Cardiac muscle cell (in vitro differentiated cells and primary cell): ENCODE data around the gene PPFIA2. TPM values are rescaled to one million over a fixed set of nuclear protein-coding genes. Genes with fewer than 3 reads are reported as not detected.

ENCODE experiments used
- DNase-seq, 2 donors: peaks; one replicate each; pipeline versions ENCODE4 v3.0.0 to v3.0.0-alpha.2; 2010 to 2017; ENCODE audit warnings: low read depth in 1 of 2, low spot score in 1 of 2
- H3K27ac ChIP-seq: fragments of 200-600 bp; sonication (generic); 2 replicates; pipeline ENCODE4 v1.5.1; 2016
- H3K27me3 ChIP-seq: fragments of 200-600 bp; sonication (generic); 2 replicates; pipeline ENCODE4 v1.6.0; 2016; ENCODE audit warnings: control low read depth
- H3K36me3 ChIP-seq: fragments of 200-600 bp; sonication (generic); 2 replicates; pipeline ENCODE4 v1.5.1; 2016; ENCODE audit warnings: control low read depth
- H3K4me1 ChIP-seq: fragments of 200-600 bp; sonication (generic); 2 replicates; pipeline ENCODE4 v1.8.1; 2017; ENCODE audit warnings: low read depth, mild to moderate bottlenecking, mixed run types
- H3K4me3 ChIP-seq: fragments of 200-600 bp; sonication (generic); 2 replicates; pipeline ENCODE4 v1.5.1; 2016; ENCODE audit warnings: mild to moderate bottlenecking
- H3K9me3 ChIP-seq: fragments of 200-600 bp; sonication (generic); 2 replicates; pipeline ENCODE4 v1.5.1; 2017; ENCODE audit warnings: low read depth, mild to moderate bottlenecking, control low read depth
- CTCF ChIP-seq: IDR thresholded peaks from 2 replicates; pipeline ENCODE4 v1.5.1; 2012; ENCODE audit warnings: low read depth, mild to moderate bottlenecking, low read length
- polyA plus RNA-seq: library from polyadenylated mRNA; unstranded; fragments of >200 nt; fragmentation: Nextera tagmentation; extraction: Ambion mirVana; gene quantifications from 2 replicates; pipeline ENCODE4 v1.2.1, GENCODE V29; 2016
- total RNA-seq: library from RNA; depleted of rRNA; stranded (reverse); fragments of >200 nt; gene quantifications from 2 replicates; pipeline ENCODE4 v1.2.3, GENCODE V29; 2016

PPFIA2 gene
- total and polyA plus RNA-seq, 2 experiments from 2014 or later = 17.1 to 53.5 TPM

DNA sequence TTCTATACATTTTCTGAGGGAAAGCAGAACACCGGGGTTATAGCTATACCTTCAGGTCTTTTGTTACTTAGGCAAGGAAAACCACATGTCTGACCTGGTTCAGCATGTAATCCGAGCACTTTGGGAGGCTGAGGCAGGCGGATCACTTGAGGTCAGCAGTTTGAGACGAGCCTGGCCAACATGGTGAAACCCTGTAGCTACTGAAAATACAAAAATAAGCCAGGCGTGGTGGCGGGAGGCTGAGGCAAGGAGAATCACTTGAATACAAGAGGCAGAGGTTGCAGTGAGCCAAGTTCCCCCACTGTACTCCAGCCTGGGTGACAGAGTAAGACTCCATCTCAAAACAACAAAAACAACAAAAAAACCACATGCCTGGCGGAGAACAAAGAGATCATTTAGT lies 503.7 kb downstream of the PPFIA2 start:
- TF ChIP-seq CTCF = no peak
- DNase-seq = no peak
- Histone ChIP-seq H3K9me3 (no peaks in the 10 kb centered on the region), H3K36me3 (no peaks in the 10 kb centered on the region), H3K27ac (no peak overlapping the region), H3K4me3 (no peak overlapping the region), H3K4me1 (no peaks in the 10 kb centered on the region), H3K27me3 (no peaks in the 10 kb centered on the region)

- no peaks in the 10 kb centered on the region for H3K9me3 ChIP-seq
- H3K27ac ChIP-seq = no peak overlapping the region
- H3K4me1 ChIP-seq = no peaks in the 10 kb centered on the region
- H3K27me3 ChIP-seq = no peaks in the 10 kb centered on the region
- TF ChIP-seq CTCF = no peak
- no peak for DNase-seq
- no peak overlapping the region for H3K4me3 ChIP-seq
- H3K36me3 ChIP-seq = no peaks in the 10 kb centered on the region
Observed at GRCh38 chr12:81253360-81253759, 505.8 kb downstream of the PPFIA2 start.

DNA sequence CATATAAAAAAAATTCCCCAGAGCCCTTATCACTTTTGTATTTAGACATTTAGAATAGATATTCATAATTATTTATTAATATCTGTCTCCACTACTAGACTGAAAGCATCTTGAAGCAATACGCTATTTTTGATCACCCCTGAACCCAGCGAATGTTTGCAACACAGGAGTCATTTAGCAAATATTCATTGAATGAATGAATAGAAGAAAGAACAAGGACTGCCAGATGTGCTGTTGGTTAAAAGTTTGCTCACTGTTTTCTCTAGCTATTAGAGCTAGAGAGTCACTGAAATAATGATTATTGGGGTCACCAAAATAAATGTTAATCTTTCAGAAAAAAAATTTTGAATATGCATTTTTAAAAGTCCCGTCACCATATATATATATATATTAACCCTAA lies 506.9 kb downstream of the PPFIA2 start:
- DNase-seq = no peak
- no peaks in the 10 kb centered on the region for H3K9me3 ChIP-seq
- TF ChIP-seq CTCF = no peak
- H3K36me3 ChIP-seq = no peaks in the 10 kb centered on the region
- H3K4me1 ChIP-seq = no peaks in the 10 kb centered on the region
- H3K27ac ChIP-seq = no peak overlapping the region
- no peaks in the 10 kb centered on the region for H3K27me3 ChIP-seq
- no peak overlapping the region for H3K4me3 ChIP-seq

DNA sequence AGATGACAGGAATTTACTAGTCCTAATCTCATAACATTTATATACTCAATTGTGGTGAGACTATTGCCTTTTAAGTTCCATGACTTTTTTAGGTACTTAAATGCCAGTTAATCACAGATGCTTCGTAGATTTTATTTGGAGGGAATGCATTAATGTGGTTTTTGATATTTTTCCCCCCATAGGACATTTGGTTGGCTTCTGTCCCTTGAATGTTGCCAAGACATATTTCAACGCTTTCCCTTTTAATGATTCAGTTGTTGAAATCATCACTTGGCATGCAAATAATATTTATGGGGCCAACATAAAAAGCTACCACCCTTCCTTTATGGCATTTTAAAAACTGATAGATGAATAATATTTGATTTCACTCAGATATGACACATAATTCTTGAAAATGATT lies 509.2 kb downstream of the PPFIA2 start:
- Histone ChIP-seq H3K4me1 (peaks cover 5% of the 10 kb centered on the region), H3K9me3 (no peaks in the 10 kb centered on the region), H3K27me3 (no peaks in the 10 kb centered on the region), H3K27ac (no peak overlapping the region), H3K36me3 (no peaks in the 10 kb centered on the region), H3K4me3 (no peak overlapping the region)
- no peak for TF ChIP-seq CTCF
- DNase-seq = no peak

DNA sequence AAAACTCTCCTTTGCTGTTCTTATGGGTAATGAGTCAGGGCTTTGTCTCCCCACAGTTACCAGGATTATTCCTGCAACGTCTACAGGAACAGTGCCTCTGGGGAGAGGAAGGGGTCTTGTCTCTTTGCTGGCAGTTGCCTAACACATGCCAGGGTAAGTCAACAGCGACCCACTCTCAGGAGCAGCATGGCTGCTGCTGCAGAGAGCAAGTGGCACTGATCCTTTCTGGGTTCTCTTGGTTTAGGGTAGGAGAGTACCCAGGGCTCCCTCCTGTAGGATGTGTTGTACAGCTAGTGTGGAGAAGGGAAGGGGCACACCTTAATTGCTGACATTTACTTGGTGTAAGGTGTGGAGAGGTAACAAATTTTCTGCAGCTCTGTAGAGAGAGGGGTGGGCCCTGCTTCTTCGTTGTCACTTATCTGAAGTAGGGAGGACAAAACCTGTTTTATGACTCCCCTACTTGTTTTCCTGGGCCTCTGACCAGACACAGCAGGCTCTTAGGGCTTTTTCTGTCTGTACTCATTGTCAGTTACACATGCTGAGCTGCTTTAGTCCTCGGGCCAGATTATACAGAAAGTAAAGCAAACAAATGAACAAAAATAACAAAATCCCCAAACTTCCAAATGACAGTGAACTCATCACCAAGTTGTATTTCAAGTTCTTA lies 513.1 kb downstream of the PPFIA2 start:
- peak in 1 of 2 donors; percentile 19 for DNase-seq
- peaks cover 5% of the 10 kb centered on the region for H3K4me1 ChIP-seq
- H3K27me3 ChIP-seq = no peaks in the 10 kb centered on the region
- H3K4me3 ChIP-seq = no peak overlapping the region
- no peaks in the 10 kb centered on the region for H3K36me3 ChIP-seq
- H3K9me3 ChIP-seq = no peaks in the 10 kb centered on the region
- no peak for TF ChIP-seq CTCF
- peak overlapping the region; percentile 83 for H3K27ac ChIP-seq

GRCh38 chr12:81245458-81245857 lies 513.7 kb downstream of the PPFIA2 start:
- peak overlapping the region; percentile 83 for H3K27ac ChIP-seq
- no peaks in the 10 kb centered on the region for H3K27me3 ChIP-seq
- no peaks in the 10 kb centered on the region for H3K9me3 ChIP-seq
- H3K4me1 ChIP-seq = peaks cover 5% of the 10 kb centered on the region
- TF ChIP-seq CTCF = no peak
- DNase-seq = no peak
- H3K4me3 ChIP-seq = no peak overlapping the region
- no peaks in the 10 kb centered on the region for H3K36me3 ChIP-seq
